Loucy (cell line): ENCODE data around the gene PLPP4.

Experiments
- CTCF ChIP-seq: fragments of 200-600 bp; sonication (generic); conservative IDR thresholded peaks from 2 replicates; pipeline ENCODE4 v1.5.1; 2014; ENCODE audit warnings: mild to moderate bottlenecking, antibody characterized with exemption, low read length
- EZH2phosphoT487 ChIP-seq: fragments of 200-600 bp; IDR thresholded peaks from 2 replicates; pipeline ENCODE4 v1.6.1; 2018; ENCODE audit warnings: antibody characterized with exemption, mild to moderate bottlenecking, moderate library complexity, borderline replicate concordance

- TF ChIP-seq CTCF (no peak), EZH2phosphoT487 (no peak)
These were observed 41.2 kb upstream of the PLPP4 start for GRCh38 chr10:120415709-120416330.
